Measurements from ENCODE around the gene MAGOHB.

DNA sequence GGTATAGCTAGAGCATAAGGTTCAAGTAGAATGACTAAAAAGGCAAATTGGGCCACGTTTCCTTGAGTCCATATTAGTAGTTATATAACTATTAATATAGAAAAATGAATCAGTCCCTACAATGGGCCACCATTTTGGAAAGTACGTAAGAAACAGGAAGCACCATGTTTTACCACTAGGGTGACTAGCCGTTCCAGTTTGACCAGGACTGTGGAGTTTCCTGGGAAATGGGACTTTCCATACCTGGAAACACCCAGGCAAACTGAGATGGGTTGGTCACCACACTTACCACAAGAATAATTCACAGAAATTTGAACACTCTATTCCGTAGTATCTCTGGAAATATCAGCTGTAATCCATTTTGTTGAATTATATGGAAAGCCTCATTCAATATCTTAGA is 2.1 kb upstream of the MAGOHB start:
- TF ChIP-seq, protein P1, sequence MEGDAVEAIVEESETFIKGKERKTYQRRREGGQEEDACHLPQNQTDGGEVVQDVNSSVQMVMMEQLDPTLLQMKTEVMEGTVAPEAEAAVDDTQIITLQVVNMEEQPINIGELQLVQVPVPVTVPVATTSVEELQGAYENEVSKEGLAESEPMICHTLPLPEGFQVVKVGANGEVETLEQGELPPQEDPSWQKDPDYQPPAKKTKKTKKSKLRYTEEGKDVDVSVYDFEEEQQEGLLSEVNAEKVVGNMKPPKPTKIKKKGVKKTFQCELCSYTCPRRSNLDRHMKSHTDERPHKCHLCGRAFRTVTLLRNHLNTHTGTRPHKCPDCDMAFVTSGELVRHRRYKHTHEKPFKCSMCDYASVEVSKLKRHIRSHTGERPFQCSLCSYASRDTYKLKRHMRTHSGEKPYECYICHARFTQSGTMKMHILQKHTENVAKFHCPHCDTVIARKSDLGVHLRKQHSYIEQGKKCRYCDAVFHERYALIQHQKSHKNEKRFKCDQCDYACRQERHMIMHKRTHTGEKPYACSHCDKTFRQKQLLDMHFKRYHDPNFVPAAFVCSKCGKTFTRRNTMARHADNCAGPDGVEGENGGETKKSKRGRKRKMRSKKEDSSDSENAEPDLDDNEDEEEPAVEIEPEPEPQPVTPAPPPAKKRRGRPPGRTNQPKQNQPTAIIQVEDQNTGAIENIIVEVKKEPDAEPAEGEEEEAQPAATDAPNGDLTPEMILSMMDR (conservative IDR thresholded peaks at IDR 0.05) = no peak
- no peak for TF ChIP-seq EZH2 (IDR thresholded peaks at IDR 0.05; ENCODE audit: low read depth)

Data from PC-9 (cell line).